ENCODE results near the gene SCGB1C1.
"Not testable (repeated sequence)": the region's sequence is repeated elsewhere in the genome, so short reads cannot be mapped to it uniquely, and the experiment has no call there.

Gene SCGB1C1

GRCh38 chr11:192674-193128 lies at the start of gene SCGB1C1:
TSS of gene SCGB1C1 (plus strand) at chr11:193078. CDS start at chr11:193100, 22 bp downstream.
- not testable (repeated sequence) for DNase-seq

DNA sequence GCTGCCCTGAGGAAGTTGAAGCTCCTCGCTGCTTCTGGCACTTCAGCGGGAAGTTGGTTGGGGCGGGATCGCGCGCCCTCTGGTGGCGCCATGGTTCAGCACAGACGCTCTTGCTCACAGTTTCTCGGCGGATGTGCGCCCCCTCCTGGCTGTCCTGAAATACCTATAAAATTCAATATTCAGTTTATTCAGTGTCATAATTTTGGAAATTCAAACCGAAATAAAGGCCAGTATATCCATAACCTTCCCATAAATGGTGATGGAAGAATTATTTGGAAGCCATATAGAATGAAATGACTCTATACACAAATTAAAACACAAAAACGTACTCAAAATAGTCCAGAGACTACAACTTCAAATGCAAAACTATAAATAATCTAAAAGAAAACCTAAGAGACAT lies 12.6 kb upstream of the SCGB1C1 start:
- not testable (repeated sequence) for DNase-seq

GRCh38 chr11:189200-189783 lies 3.6 kb upstream of the SCGB1C1 start:
- DNase-seq, result not testable (repeated sequence)

DNA sequence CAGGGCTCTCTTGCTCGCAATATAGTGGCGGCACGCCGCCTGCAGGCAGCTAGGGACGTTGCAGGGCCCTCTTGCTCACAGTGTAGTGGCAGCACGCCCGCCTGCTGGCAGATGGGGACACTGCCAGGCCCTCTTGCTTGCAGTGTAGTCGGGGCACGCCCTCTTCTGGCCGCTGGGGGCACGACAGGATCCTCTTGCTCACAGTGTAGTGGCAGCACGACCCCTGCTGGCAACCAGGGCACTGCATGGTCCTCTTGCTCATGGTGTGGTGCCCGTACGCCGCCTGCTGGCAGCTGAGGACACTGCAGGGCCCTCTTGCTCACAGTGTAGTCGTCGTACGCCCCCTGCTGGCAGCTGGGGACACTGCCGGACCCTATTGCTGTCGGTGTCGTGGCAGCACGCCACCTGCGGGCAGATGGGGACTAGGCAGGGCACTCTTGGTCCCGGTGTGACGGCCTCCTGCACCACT lies 3.0 kb upstream of the SCGB1C1 start:
- peak; percentile 67 for DNase-seq

DNA sequence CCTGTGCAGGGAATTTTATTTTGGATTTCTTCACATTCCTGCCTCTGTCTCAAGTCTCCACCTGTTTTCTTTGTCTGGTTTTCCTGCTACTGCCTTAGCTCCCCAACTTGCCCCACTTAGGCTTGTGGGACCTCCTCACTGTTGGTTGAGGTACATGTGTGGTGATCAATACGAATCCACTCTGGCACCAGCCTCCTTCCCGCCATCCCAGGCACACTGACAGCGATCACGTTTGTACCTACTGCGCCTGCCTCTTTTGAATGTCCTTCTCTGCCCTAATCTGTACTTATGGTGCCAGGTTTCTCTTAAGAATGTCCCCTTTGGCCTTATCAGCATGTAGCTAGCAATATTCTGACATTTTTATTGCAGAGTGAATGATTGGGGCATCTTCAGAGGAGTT lies 2.3 kb upstream of the SCGB1C1 start:
- not testable (repeated sequence) for DNase-seq

DNA sequence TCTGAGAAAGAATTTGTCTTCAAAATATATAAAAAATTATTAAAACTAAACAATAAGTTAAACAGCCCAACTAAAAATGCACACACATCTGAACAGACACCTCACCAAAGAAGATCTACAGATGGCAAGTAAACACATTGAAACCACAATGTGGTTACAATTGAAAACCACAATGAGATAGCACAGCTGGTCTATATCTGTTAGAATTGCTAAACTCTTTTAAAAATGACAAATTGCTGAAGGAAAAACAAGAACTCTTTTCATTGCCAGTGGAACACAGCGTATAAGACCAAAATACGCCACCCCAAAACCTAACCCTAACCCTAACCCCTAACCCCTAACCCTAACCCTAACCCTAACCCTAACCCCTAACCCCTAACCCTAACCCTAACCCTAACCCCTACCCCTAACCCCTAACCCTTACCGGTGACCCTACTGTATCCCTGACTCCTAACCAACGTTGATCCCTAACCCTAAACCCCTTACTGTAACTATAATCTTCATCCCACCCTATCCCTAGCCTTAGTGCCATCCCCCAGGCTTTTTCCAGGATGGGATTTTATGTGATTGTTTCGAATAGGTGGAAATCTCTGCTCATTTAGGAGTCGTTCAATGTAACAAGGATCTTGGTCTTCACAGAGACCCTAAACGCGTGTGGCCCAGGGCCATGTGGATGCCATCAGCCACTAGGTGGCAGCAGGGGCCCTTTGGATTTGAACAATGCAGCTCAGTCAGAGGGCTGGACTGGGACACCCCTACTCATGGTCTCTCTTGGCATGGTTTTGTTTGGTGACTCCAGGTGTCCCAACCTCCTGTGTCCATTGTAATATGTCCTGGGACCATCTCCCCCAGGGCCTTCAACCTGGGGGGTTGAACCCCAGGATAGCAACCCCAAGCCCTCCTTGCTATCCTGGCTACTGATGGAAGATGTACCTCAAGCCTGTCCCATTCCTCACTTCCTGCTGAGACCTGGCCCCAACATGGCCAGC lies 1.1 kb upstream of the SCGB1C1 start:
- DNase-seq, result peak; percentile 61

DNA sequence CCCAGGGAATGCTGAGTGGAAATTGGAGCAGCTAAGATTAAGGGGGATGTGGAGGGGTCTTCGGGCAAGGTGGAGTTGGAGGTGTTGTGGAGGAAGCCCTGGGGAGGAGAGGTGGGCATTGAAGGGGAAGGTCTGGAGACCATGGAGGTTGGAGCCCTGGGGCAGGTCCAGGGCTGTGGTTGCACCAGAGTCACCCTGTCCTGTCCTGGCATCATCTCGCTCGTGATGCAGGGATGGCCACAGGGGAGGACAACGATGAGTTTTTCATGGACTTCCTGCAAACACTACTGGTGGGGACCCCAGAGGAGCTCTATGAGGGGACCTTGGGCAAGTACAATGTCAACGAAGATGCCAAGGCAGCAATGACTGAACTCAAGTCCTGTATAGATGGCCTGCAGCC lies 603 bp downstream of the SCGB1C1 start:
- not testable (repeated sequence) for DNase-seq

DNA sequence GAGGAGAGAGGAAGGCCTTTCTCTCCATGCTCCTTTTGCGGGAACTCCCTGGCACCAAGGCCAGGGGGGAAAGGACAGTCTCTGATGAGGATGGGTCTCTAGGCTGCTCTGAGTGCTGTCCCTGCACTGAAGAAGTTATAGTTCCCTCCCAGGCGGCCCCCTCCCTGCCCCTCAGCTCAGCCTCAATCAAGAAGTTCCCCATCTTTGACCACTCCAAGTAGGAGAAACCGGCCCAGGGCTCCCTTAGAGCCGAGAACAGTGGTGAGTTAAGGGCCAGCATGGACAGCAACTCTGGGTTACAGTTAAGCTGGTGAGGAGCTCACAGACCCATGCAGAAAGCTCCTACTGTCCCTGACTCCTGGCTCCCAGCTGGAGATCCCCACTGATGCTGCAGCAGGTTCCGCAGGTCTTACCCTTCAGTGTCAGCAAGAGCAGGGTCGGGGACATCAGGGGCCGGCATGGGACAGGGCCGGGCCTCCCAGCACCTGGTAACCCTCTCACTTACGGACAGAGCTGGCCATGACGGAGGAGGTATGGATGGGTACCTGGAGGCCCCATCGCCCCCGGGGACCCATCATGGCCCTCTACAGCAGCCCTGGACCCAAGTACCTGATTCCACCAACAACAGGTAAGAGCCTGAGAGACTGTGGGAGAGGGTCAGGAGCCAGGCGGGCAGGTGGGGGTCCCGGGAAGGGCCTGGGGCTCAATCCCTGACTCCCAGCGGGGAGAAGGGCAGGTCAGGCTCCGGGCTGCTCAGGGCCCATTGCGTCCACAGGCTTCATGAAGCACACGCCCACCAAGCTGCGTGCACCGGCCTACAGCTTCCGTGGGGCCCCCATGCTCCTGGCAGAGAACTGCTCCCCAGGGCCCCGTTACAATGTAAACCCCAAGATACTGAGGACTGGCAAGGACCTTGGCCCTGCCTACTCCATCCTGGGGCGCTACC lies 4.2 kb downstream of the SCGB1C1 start:
- no peak for DNase-seq

GRCh38 chr11:197741-198235 lies 4.9 kb downstream of the SCGB1C1 start:
- no peak for DNase-seq

DNA sequence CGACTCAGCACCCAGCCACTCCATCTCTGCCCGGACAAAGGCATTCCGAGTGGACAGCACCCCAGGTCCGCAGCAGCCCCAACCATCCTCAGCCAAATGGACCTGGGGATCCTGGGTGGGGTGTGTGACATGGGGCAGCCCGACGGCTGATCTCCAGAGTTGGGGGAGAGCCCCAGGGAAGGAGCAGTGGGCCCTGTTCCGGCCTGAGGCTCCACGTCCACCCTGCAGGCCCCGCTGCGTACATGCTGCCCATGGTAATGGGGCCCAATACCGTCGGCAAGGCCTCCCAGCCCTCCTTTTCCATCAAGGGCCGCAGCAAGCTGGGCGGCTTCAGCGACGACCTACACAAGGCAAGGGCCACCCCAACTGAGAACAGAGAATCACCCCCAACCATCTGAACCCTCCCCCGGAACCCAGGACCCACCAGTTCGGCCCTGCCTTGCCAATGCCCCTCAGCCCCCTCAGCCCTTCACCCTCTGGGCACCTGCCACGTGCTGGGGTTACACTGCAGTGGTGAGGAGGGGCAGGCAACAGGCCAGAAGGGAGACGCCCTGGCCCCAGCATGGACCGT lies 5.4 kb downstream of the SCGB1C1 start:
- no peak for DNase-seq

DNA sequence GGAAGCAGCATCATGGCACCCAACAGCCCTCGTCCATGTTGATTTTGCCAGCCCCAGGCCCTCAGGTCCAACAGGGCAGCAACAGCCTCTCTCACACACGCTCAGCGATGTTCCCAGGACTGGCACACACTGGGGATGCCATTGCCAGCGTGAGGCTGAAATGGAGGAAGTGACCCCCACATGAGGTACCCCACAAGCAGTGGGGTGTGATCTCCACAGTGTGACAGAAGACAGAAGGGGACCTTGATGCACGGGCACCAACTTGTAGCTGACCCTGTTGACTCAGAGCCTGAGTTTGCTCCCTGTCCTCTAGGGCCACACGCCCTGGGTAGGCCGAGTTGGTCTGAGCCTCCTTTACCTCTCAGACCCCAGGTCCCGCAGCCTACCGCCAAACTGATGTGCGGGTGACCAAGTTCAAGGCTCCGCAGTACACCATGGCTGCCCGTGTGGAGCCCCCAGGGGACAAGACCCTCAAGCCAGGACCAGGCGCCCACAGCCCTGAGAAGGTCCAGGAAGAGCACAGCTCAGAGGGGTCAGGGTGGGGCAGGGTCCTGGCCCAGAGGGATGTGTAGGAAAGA lies 6.2 kb downstream of the SCGB1C1 start:
- DNase-seq, result no peak

DNA sequence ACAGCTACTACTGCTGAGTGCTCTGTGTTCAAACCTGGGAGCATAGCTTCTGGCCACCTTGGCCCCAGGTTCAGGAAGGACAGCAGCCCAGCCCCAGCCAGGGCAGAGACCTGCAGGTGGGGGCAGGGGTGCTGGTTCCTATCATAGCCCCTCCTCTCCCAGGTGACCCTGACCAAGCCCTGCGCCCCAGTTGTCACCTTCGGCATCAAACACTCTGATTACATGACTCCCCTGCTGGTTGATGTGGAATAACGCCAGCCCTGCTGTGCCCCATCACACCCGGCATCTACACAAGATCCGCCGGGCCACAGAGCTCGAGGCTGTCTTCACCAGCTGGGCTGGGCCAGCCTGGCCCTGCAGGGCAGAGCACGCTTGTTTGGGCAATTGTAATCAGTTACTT lies 6.9 kb downstream of the SCGB1C1 start:
- peak; percentile 4 for DNase-seq

- DNase-seq, result no peak
Observed at GRCh38 chr11:200224-201003, 7.5 kb downstream of the SCGB1C1 start.

DNA sequence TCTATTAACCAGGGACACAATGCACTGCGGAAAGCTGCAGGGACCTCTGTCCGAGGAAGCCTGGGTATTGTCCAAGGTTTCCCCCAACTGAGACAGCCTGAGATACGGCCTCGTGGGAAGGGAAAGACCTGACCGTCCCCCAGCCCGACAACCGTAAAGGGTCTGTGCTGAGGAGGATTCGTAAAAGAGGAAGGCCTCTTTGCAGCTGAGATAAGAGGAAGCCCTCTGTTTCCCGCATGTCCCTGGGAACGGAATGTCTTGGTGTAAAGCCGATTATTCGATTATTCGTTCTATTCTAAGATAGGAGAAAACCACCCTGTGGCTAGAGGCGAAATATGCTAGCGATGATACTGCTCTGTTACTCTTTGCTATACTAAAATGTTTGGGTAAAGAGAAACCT lies 9.1 kb downstream of the SCGB1C1 start:
- DNase-seq, result peak; percentile 31

DNA sequence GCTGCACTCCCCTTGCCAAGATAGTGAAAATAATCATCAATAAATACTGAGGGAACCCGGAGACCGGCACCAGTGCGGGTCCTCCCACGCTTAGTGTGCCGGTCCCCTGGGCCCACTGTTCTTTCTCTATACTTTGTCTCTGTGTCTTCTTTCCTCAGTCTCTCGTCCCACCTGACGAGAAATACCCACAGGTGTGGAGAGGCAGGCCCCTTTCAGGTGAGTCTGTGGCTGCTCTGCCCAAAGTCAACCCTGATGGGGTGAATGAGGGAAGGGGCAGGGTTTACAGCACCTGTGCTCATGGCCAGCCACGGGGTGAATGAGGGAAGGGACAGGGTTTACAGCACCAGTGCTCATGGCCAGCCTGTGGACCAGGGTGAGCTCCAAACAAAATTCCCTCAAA lies 9.6 kb downstream of the SCGB1C1 start:
- peak; percentile 9 for DNase-seq

- DNase-seq, result no peak
Observed at GRCh38 chr11:203056-203944, 10.4 kb downstream of the SCGB1C1 start.

DNA sequence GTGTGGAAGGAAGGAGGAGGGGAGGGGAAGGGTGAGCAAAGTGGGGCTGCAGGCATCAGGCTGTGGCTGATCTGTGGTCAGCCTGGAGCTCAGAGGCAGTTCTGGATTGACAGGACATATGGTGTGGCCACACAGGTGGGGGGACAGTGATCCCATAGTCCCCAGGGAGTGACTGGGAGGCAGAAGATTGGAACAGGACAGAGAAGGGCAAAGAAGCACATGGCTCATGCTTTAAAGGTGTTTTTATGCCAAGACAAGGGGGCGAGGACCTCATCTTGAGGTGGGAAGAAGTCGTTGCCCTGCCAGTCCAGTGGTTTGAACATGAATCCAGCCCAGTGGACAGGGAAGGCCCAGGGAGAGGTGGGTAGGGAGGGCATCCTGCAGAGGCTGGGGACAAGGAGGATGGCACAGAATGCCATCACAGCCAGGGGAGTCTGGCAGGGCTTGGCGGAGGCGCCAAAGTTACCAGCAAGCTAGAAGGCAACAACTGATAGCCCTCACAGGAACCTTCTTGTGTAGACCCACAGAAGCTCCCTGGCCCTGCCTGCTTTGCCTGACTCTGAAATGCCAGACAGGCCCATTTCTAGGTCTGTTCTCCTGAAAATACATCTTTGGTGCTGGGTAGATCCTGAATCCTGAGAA lies 11.2 kb downstream of the SCGB1C1 start:
- no peak for DNase-seq

DNA sequence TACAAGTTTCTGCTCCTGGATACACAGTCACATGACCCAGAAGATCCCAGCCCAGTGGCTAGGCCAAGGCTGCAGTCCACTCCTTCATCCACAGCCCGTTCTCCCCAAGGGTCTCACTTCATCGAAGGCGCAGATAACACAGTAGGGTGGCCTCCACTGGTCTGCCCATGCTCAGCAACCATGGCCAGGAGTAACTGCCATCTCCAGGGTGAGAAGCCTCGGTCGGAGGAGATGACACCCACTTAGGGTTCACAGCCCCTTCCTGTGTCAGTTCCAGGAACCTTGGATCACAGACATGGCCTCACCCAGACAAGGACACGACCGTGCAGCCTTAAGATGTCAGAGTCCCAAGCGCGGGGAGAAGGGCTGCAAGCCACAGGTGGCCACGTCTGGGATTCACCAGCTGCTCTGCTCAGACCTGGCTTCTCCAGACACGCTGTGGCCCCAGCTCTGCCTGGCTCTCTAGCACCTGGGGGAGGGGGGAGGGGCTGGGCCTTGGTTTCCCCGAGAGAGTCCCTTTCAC lies 11.8 kb downstream of the SCGB1C1 start:
- no peak for DNase-seq

Measured in stimulated activated CD4-positive, alpha-beta T cell treated with anti-CD3 and anti-CD28 coated beads, Interleukin-15, amount 100 ng/mL, for 24 hours (primary cell).